ENCODE measurements around the gene MAGOH.

- TF ChIP-seq EZH2phosphoT487 (IDR thresholded peaks at IDR 0.05; ENCODE audit: borderline replicate concordance) (no peak), CTCF (conservative IDR thresholded peaks at IDR 0.05; ENCODE audit: low read length) (no peak)
These were observed 42.2 kb upstream of the MAGOH start for GRCh38 chr1:53280496-53280895.

Measured in Loucy (cell line).